Endothelial cell of umbilical vein (primary cell): ENCODE data around the gene BIRC6. TPM values are rescaled to one million over a fixed set of nuclear protein-coding genes. Genes with fewer than 3 reads are reported as not detected.

Experiments
- BruUV-seq: library from RNA; stranded (reverse); fragments of 400-500 nt; replicated peaks from 2 replicates; lab custom pipeline; 2021; lab: Mats Ljungman, UMichigan
- CTCF ChIA-PET: fragments of 300-600, 350-600 bp; sonication (Branson Sonifier 250); formaldehyde crosslinking; loops from one replicate; lab custom pipeline; 2021; ENCODE audit warnings: antibody characterized with exemption, inconsistent platforms; lab: Charles Lee
- POLR2A ChIA-PET: fragments of 300-600, 350-600 bp; sonication (Branson Sonifier 250); formaldehyde crosslinking; loops from one replicate; lab custom pipeline; 2021; ENCODE audit warnings: antibody characterized with exemption, inconsistent platforms; lab: Charles Lee
- DNase-seq: peaks from one replicate; pipeline ENCODE4 v3.0.0-alpha.2; 2011; ENCODE audit warnings: low read depth, low spot score
- FAIRE-seq: peaks from 2 replicates; lab custom pipeline; 2011; peaks lifted over from hg19 to GRCh38; lab: Jason Lieb, UNC
- H2AFZ ChIP-seq: 2 replicates; pipeline ENCODE4 v1.6.0; 2012; ENCODE audit warnings: low read depth, low read length, control low read depth, inconsistent platforms
- H3K27ac ChIP-seq: 2 replicates; pipeline ENCODE4 v1.5.1; 2011; ENCODE audit warnings: low read depth, mild to moderate bottlenecking, control low read depth, low read length, moderate library complexity; ENCODE audit not compliant: insufficient read depth
- H3K27me3 ChIP-seq, 2 experiments: 2 replicates each; pipeline versions ENCODE4 v1.6.0 to v1.6.1; 2011; ENCODE audit warnings: low read length in 2 of 2, mixed read lengths in 1 of 2; ENCODE audit not compliant: control insufficient read depth in 2 of 2, insufficient read depth in 2 of 2
- H3K36me3 ChIP-seq, 2 experiments: 2 replicates in 1 of 2; 3 replicates in 1 of 2; pipeline ENCODE4 v1.5.1; 2011; ENCODE audit warnings: low read length in 2 of 2, mild to moderate bottlenecking in 1 of 2, moderate library complexity in 1 of 2; ENCODE audit not compliant: control insufficient read depth in 2 of 2, insufficient read depth in 2 of 2; ENCODE audit errors: extremely low read depth in 1 of 2
- H3K4me1 ChIP-seq: 3 replicates; pipeline ENCODE4 v1.5.1; 2011; ENCODE audit warnings: mild to moderate bottlenecking, low read length; ENCODE audit not compliant: control insufficient read depth, insufficient read depth; ENCODE audit errors: extremely low read depth
- H3K4me2 ChIP-seq: 2 replicates; pipeline ENCODE4 v1.6.1; 2011; ENCODE audit warnings: low read length, control low read depth, mixed read lengths; ENCODE audit not compliant: insufficient read depth
- H3K4me3 ChIP-seq, 3 experiments: fragments of 200-600 bp in 1 of 3; sonication (generic), shearing (Covaris generic) in 1 of 3; replicated peaks in 1 of 3; 2 replicates each; pipeline ENCODE4 v1.5.1; 2011 to 2016; ENCODE audit warnings: control low read depth in 3 of 3, low read length in 3 of 3, mild to moderate bottlenecking in 2 of 3, inconsistent platforms in 1 of 3, low read depth in 1 of 3, moderate library complexity in 1 of 3; ENCODE audit not compliant: insufficient read depth in 1 of 3
- H3K79me2 ChIP-seq: 2 replicates; pipeline ENCODE4 v1.6.0; 2012; ENCODE audit warnings: low read length, inconsistent platforms; ENCODE audit not compliant: control insufficient read depth, insufficient read depth
- H3K9ac ChIP-seq: replicated peaks from 2 replicates; pipeline ENCODE3; 2011; ENCODE audit warnings: low read length, control low read depth; ENCODE audit not compliant: insufficient read depth; ENCODE audit errors: extremely low read depth
- H3K9me1 ChIP-seq: replicated peaks from 3 replicates; pipeline ENCODE4 v1.6.0; 2011; ENCODE audit warnings: mild to moderate bottlenecking, low read length; ENCODE audit not compliant: control insufficient read depth, insufficient read depth; ENCODE audit errors: extremely low read depth
- H3K9me3 ChIP-seq: replicated peaks from 2 replicates; pipeline ENCODE4 v1.5.1; 2012; ENCODE audit warnings: low read length, inconsistent platforms; ENCODE audit not compliant: control insufficient read depth, insufficient read depth
- H4K20me1 ChIP-seq: replicated peaks from 2 replicates; pipeline ENCODE3; 2011; ENCODE audit warnings: mild to moderate bottlenecking, low read length; ENCODE audit not compliant: control insufficient read depth, insufficient read depth; ENCODE audit errors: extremely low read depth
- CTCF ChIP-seq, 2 donors: IDR thresholded peaks; 1 replicate in 1 of 2; 2 replicates in 1 of 2; pipeline ENCODE4 v1.5.1; 2011; ENCODE audit warnings: low read length in 2 of 2, mild to moderate bottlenecking in 2 of 2, moderate library complexity in 2 of 2, control low read depth in 1 of 2, inconsistent platforms in 1 of 2, low read depth in 1 of 2; ENCODE audit not compliant: insufficient read depth in 1 of 2; ENCODE audit errors: extremely low read depth in 1 of 2
- EZH2 ChIP-seq: IDR thresholded peaks from 2 replicates; pipeline ENCODE4 v1.6.1; 2012; ENCODE audit warnings: borderline replicate concordance, low read depth, mild to moderate bottlenecking, moderate library complexity, low read length, inconsistent platforms; ENCODE audit not compliant: severe bottlenecking
- FOS ChIP-seq: IDR thresholded peaks from 2 replicates; pipeline ENCODE4 v1.6.1; 2011; ENCODE audit warnings: mild to moderate bottlenecking, low read length, moderate library complexity, borderline replicate concordance; ENCODE audit not compliant: insufficient read depth
- GATA2 ChIP-seq: IDR thresholded peaks from 2 replicates; pipeline ENCODE4 v1.7.0; 2011; ENCODE audit warnings: low read depth, mild to moderate bottlenecking, moderate library complexity, mixed read lengths, low read length; ENCODE audit not compliant: insufficient read length, insufficient read depth
- JUN ChIP-seq: IDR thresholded peaks from 2 replicates; pipeline ENCODE4 v1.6.1; 2011; ENCODE audit warnings: borderline replicate concordance, low read depth; ENCODE audit not compliant: insufficient read length, insufficient read depth
- MAX ChIP-seq: IDR thresholded peaks from 2 replicates; pipeline ENCODE4 v1.6.1; 2011; ENCODE audit not compliant: insufficient read depth, insufficient read length
- MYC ChIP-seq: IDR thresholded peaks from one replicate; pipeline ENCODE4 v1.6.1; 2011; ENCODE audit warnings: mild to moderate bottlenecking, low read depth, low read length
- POLR2A ChIP-seq: IDR thresholded peaks from 2 replicates; pipeline ENCODE4 v1.6.1; 2012; ENCODE audit warnings: low read depth, mild to moderate bottlenecking, control low read depth, low read length
- POLR2AphosphoS5 ChIP-seq: IDR thresholded peaks from 2 replicates; pipeline ENCODE4 v1.6.1; 2012; ENCODE audit warnings: low read depth, mild to moderate bottlenecking, control low read depth, low read length, moderate library complexity; ENCODE audit not compliant: insufficient read depth
- dilution Hi-C: fragments of 300-500 bp; cut with MboI; formaldehyde crosslinking; loops from one replicate; pipeline ENCODE4 v1.15.0; 2019; ENCODE audit warnings: low sequenced_read_pairs; ENCODE audit not compliant: extremely low pct_ligation_motif_present
- intact Hi-C: fragments of 100-400 bp; cut with micrococcal nuclease; formaldehyde crosslinking; loops from one replicate; pipeline ENCODE4 v1.10.0; 2022
- polyA plus RNA-seq, 4 experiments: library from polyadenylated mRNA; depleted of rRNA in 3 of 4; stranded (reverse) in 3 of 4; unstranded in 1 of 4; fragments of >200 nt; gene quantifications; 2 replicates each; pipeline versions ENCODE4 v1.2.1 to v1.2.3, GENCODE V29; 2011 to 2012; ENCODE audit warnings: missing spikeins in 1 of 4
- total RNA-seq: library from RNA; stranded (reverse); gene quantifications from 2 replicates; pipeline ENCODE4 v1.2.3, GENCODE V29; 2021

BIRC6 gene
- total and polyA plus RNA-seq, 2 donors (not counting 3 experiments of a cell fraction or from before 2014, with no cell fraction given), result 34.2 to 83.1 TPM

GRCh38 chr2:32482471-32482870 is 125.6 kb downstream of the BIRC6 start:
- Histone ChIP-seq H3K4me3 (no peak overlapping the region), H3K4me2 (no peak overlapping the region), H3K27ac (no peak overlapping the region), H3K27me3 (no peaks in the 10 kb centered on the region), H4K20me1 (no peaks in the 10 kb centered on the region), H3K79me2 (no peaks in the 10 kb centered on the region), H3K36me3 (peaks cover 2 to 12% of the 10 kb centered on the region in 2 experiments), H3K4me1 (peaks cover 13% of the 10 kb centered on the region), H3K9me1 (no peaks in the 10 kb centered on the region), H3K9ac (no peak overlapping the region), H2AFZ (no peak overlapping the region), H3K9me3 (no peaks in the 10 kb centered on the region)
- ChIA-PET CTCF (no interaction called here), POLR2A (no interaction called here)
- no TSS peak for BruUV-seq
- FAIRE-seq (no peak), DNase-seq (no peak)
- dilution Hi-C loops, result no loop called here
- intact Hi-C loops, result no loop called here
- TF ChIP-seq MAX, result no peak
- no peak for TF ChIP-seq POLR2A
- TF ChIP-seq JUN, result no peak
- no peak for TF ChIP-seq GATA2
- no peak for TF ChIP-seq MYC
- TF ChIP-seq FOS, result no peak
- TF ChIP-seq EZH2, result no peak
- TF ChIP-seq CTCF (IDR thresholded peaks at IDR 0.05; ENCODE audit: extremely low read depth in 1 of 2, insufficient read depth in 1 of 2, low read depth in 1 of 2, low read length in 2 of 2), result no peak
- TF ChIP-seq POLR2AphosphoS5, result no peak
